AG09309 (cell line): Measurements from ENCODE around the gene MYPN.
"Not testable (repeated sequence)": the region's sequence is repeated elsewhere in the genome, so short reads cannot be mapped to it uniquely, and the experiment has no call there.

Experiments
- DNase-seq: peaks from one replicate; pipeline ENCODE4 v3.0.0-alpha.2; 2010; ENCODE audit warnings: low read depth
- H3K4me3 ChIP-seq: 2 replicates; pipeline ENCODE4 v1.5.1; 2011; ENCODE audit warnings: mild to moderate bottlenecking, low read depth, low read length, moderate library complexity; ENCODE audit not compliant: control insufficient read depth
- TF ChIP-seq, protein P1 (sequence below): IDR thresholded peaks from 2 replicates; pipeline ENCODE4 v1.5.1; 2011; ENCODE audit warnings: mild to moderate bottlenecking, low read depth, low read length, inconsistent platforms; ENCODE audit not compliant: insufficient read depth, control insufficient read depth; ENCODE audit errors: missing control alignments

Gene MYPN

DNA sequence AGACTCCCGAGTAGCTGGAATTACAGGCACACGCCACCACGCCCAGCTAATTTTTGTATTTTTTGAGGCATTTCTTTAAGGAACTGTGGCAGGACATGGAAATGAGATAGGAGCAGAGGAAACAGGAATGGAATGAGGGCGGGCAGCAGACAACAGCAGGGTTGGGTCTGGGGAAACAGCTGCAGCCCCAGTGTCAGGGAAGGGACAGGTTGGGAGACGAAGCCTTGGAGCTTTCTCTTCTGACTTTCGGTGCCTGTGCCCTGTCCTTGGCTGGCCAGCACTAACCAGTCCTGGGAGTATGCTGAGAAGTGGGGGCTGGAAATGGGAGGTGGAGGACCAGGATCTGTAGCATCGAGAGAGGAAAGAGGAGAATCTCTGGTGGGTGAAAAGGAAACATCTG is 75.3 kb downstream of the MYPN start:
- TF ChIP-seq, protein P1, sequence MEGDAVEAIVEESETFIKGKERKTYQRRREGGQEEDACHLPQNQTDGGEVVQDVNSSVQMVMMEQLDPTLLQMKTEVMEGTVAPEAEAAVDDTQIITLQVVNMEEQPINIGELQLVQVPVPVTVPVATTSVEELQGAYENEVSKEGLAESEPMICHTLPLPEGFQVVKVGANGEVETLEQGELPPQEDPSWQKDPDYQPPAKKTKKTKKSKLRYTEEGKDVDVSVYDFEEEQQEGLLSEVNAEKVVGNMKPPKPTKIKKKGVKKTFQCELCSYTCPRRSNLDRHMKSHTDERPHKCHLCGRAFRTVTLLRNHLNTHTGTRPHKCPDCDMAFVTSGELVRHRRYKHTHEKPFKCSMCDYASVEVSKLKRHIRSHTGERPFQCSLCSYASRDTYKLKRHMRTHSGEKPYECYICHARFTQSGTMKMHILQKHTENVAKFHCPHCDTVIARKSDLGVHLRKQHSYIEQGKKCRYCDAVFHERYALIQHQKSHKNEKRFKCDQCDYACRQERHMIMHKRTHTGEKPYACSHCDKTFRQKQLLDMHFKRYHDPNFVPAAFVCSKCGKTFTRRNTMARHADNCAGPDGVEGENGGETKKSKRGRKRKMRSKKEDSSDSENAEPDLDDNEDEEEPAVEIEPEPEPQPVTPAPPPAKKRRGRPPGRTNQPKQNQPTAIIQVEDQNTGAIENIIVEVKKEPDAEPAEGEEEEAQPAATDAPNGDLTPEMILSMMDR, result no peak
- no peak overlapping the region for H3K4me3 ChIP-seq
- DNase-seq, result no peak

DNA sequence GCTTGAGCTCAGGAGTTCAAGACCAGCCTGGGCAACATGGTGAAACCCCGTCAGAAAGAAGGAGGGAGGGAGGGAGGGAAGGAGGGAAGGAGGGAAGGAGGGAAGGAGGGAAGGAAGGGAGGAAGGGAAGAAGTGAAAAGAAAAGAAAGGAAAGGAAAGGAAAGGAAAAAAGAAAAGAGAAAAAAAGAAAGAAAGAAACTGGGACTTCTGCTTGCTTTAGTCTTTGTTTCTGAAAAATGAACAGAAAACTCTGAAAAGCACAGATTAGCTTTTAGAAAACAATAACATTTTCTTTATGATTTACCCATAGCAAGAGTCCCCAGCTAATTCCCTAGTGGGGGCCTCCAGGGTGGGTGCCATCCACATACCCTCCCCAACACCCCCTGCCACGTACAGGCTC is 75.8 kb downstream of the MYPN start:
- H3K4me3 ChIP-seq, result no peak overlapping the region
- no peak for DNase-seq
- TF ChIP-seq, protein P1, result no peak

DNA sequence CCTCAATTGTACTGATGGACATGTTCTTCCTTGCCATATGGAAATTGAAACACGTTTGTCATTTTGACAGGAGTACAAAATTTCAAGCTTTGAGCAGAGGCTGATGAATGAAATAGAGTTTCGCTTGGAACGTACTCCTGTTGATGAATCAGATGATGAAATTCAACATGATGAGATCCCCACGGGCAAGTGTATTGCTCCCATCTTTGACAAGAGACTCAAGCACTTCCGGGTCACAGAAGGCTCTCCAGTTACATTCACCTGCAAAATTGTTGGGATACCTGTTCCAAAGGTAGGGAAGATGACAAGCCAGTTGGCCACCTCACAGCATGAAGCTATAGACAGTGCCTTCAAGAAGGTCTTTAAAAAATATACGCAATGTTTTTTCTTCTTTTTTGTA is 79.5 kb downstream of the MYPN start:
- DNase-seq, result no peak
- no peak overlapping the region for H3K4me3 ChIP-seq
- TF ChIP-seq, protein P1, result no peak

DNA sequence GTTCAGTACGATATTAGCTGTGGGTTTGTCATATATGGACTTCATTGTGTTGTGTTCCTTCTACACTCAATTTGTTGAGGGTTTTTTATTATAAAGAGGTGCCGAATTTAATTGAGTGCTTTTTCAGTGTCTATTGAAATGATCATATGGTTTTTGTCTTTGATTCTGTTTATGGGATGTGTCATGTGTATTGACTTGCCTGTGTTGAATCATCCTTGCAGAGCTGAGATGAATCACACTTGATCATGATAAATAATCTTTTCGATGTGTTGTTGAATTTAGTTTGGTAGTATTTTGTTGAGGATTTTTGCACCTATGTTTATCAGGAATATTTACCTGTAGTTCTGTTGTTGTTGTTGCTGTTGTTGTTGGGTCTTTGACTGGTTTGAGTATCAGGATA is 82.8 kb downstream of the MYPN start:
- H3K4me3 ChIP-seq, result no peak overlapping the region
- TF ChIP-seq, protein P1, result no peak
- DNase-seq, result no peak

DNA sequence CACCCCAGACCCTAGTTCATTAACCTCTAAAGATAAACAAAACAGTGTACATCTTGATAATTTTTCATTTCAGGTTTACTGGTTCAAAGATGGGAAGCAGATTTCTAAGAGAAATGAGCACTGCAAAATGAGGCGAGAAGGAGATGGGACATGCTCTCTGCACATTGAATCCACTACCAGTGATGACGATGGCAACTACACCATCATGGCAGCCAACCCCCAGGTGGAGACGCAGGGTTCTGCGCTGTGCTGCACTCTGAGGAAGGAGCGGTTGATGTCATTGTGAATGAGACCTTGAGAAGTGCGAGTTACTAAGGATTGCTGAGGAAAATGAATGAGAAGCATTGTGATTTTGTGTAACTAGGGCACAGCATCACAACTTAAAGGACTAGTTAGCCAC is 85.0 kb downstream of the MYPN start:
- DNase-seq, result no peak
- TF ChIP-seq, protein P1, result no peak
- H3K4me3 ChIP-seq, result no peak overlapping the region

DNA sequence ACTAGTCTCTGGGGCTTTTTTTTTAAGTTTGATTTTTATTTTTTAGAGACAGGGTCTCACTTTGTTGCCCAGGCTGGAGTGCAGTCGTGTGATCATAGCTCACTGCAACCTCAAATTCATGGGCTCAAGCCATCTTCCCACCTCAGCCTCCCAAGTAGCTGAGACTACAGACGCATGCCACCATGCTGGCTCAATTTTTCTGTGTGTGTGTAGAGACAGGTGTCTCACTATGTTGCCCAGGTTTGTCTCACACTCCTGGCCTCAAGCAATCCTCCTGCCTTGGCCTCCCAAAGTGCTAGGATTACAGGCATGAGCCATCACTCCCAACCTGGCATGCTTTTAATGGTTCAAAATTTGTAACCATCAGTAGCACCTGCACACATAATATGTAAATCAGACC is 86.5 kb downstream of the MYPN start:
- not testable (repeated sequence) for DNase-seq, H3K4me3 ChIP-seq

DNA sequence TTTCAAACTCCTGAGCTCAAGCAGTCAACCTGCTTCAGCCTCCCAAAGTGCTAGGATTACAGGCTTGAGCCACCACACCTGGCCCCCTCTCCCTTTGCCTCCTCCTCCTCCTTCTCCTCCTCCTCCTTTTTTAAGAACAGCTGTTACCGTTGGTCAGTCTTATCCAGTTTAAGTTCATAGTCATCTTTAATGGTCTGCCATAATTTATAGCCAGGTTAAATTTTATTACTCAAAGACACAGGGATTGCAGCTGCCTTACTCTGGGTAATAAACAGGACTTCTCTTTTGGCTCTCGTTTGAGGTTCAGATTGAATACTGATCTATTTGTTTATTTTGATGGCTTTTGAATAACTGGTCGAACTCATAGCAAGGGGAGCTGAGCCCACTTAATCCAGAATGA is 87.4 kb downstream of the MYPN start:
- TF ChIP-seq, protein P1, result no peak
- no peak overlapping the region for H3K4me3 ChIP-seq
- DNase-seq, result no peak
